ENCODE measurements around the gene BLOC1S2.

- no peak for TF ChIP-seq CTCF (IDR thresholded peaks at IDR 0.05)
- TF ChIP-seq POLR2A (IDR thresholded peaks at IDR 0.05): no peak
- TF ChIP-seq POLR2AphosphoS5 (IDR thresholded peaks at IDR 0.05): no peak
Measured at GRCh38 chr10:100293066-100293465, 6.6 kb upstream of the BLOC1S2 start.

All from upper lobe of left lung (tissue), 4 donors.